GM06990 (cell line): Measurements from ENCODE around the gene KIFC1.
"Not testable (repeated sequence)": the region's sequence is repeated elsewhere in the genome, so short reads cannot be mapped to it uniquely, and the experiment has no call there.

Experiments used
- DNase-seq: peaks from one replicate; pipeline ENCODE4 v3.0.0-alpha.2; 2011; ENCODE audit not compliant: insufficient read length; ENCODE audit errors: extremely low read depth
- H3K27me3 ChIP-seq: replicated peaks from 2 replicates; pipeline ENCODE4 v1.6.0; 2011; ENCODE audit warnings: low read length; ENCODE audit not compliant: control insufficient read depth, insufficient read depth
- H3K36me3 ChIP-seq: 2 replicates; pipeline ENCODE4 v1.5.1; 2011; ENCODE audit warnings: low read length; ENCODE audit not compliant: control insufficient read depth, insufficient read depth
- H3K4me3 ChIP-seq: replicated peaks from 2 replicates; pipeline ENCODE4 v1.5.1; 2011; ENCODE audit warnings: low read depth, mild to moderate bottlenecking, control low read depth, low read length
- TF ChIP-seq, protein P1 (sequence below): IDR thresholded peaks from 2 replicates; pipeline ENCODE4 v1.5.1; 2011; ENCODE audit warnings: low read length, control low read depth, mild to moderate bottlenecking, inconsistent platforms; ENCODE audit not compliant: insufficient read depth, poor library complexity, severe bottlenecking

The KIFC1 gene, protein sequence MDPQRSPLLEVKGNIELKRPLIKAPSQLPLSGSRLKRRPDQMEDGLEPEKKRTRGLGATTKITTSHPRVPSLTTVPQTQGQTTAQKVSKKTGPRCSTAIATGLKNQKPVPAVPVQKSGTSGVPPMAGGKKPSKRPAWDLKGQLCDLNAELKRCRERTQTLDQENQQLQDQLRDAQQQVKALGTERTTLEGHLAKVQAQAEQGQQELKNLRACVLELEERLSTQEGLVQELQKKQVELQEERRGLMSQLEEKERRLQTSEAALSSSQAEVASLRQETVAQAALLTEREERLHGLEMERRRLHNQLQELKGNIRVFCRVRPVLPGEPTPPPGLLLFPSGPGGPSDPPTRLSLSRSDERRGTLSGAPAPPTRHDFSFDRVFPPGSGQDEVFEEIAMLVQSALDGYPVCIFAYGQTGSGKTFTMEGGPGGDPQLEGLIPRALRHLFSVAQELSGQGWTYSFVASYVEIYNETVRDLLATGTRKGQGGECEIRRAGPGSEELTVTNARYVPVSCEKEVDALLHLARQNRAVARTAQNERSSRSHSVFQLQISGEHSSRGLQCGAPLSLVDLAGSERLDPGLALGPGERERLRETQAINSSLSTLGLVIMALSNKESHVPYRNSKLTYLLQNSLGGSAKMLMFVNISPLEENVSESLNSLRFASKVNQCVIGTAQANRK

DNA sequence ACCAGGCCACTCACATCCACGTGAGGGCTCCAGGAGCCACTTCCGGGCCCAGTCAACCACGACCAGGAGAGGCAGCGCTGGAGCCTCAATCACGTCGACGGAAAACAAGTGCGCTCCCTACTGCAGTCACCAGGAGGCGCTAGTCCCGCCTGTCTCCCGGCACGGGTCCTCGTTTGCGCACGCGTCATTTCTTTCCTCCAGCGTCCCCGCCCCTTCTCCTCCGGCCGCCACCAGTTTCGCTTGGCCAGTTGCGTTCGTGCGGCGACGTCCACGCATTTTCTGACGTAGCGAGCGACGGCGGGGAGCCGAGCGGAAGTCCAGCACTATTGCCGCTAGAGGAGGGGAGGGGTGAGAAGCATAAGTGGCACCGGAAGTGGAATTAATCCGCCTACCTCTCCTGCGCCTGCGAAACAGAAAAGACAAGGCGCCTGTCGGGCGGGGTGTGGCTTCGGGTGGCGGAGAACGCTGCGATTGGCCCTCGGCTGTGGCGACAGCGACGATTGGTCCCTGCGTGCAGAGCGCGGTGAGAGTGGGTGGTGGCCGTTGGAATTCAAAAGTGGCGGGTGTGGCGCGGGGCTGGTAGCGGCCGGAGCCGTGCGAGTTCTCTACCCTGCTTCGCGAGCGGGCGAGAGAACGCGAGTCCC lies at the start of gene KIFC1:
Gene KIFC1, plus strand, starts transcription at position 546 of the 644 bp plus-strand sequence. CDS start 163 bp downstream, outside the sequence.
- Histone ChIP-seq H3K4me3 (peak within 1 kb of the TSS; percentile 93), H3K27me3 (no peaks in the 10 kb centered on the region), H3K36me3 (no peaks in the 10 kb centered on the region; the same call in 1 of the 2 replicates)
- TF ChIP-seq, protein P1, sequence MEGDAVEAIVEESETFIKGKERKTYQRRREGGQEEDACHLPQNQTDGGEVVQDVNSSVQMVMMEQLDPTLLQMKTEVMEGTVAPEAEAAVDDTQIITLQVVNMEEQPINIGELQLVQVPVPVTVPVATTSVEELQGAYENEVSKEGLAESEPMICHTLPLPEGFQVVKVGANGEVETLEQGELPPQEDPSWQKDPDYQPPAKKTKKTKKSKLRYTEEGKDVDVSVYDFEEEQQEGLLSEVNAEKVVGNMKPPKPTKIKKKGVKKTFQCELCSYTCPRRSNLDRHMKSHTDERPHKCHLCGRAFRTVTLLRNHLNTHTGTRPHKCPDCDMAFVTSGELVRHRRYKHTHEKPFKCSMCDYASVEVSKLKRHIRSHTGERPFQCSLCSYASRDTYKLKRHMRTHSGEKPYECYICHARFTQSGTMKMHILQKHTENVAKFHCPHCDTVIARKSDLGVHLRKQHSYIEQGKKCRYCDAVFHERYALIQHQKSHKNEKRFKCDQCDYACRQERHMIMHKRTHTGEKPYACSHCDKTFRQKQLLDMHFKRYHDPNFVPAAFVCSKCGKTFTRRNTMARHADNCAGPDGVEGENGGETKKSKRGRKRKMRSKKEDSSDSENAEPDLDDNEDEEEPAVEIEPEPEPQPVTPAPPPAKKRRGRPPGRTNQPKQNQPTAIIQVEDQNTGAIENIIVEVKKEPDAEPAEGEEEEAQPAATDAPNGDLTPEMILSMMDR, result peak; percentile 91
- DNase-seq, result peak; percentile 99

DNA sequence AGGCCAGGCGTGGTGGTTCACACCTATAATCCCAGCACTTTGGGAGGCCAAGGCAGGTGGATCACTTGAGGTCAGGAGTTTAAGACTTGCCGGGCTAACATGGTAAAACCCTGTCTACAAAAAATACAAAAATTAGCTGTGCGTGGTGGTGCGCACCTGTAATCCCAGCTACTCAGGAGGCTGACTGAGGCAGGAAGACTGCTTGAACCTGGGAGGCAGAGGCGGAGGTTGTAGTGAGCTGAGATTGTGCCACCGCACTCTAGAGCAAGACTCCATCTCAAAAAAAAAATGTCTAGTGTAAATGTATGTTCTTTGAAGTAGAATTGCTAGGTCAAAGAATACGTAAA lies 48.0 kb upstream of the KIFC1 start:
- H3K27me3 ChIP-seq, DNase-seq, H3K36me3 ChIP-seq, H3K4me3 ChIP-seq: not testable (repeated sequence)

DNA sequence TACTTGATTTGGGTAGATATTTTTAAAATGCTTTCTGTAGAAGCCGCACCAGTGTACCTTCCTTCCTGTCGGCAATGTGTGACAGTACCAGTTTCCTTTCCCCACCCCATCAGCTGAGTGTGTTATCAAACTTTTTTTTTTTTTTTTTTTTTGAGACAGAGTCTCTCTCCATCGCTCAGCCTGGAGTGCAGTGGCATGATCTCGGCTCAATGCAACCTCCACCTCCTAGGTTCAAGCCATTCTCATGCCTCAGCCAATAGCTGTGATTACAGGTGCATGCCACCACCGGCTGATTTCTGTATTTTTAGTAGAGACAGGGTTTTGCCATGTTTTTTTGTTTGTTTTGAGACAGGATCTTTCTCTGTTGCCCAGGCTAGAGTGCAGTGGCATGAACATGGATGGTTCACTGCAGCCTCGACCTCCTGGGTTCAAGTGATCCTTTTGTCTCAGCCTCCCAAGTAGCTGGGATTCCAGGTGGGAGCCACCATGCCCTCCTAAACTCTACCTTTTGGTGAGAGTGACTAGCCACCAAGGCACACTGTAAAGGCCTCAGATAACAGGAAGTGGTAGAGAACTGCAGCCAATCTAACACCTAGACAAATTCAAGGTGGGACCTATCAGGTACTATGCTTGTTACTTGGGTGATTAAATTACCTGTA lies 47.5 kb upstream of the KIFC1 start:
- no peaks in the 10 kb centered on the region for H3K36me3 ChIP-seq
- TF ChIP-seq, protein P1, result no peak
- DNase-seq, result no peak
- no peaks in the 10 kb centered on the region for H3K27me3 ChIP-seq
- H3K4me3 ChIP-seq, result no peak overlapping the region

DNA sequence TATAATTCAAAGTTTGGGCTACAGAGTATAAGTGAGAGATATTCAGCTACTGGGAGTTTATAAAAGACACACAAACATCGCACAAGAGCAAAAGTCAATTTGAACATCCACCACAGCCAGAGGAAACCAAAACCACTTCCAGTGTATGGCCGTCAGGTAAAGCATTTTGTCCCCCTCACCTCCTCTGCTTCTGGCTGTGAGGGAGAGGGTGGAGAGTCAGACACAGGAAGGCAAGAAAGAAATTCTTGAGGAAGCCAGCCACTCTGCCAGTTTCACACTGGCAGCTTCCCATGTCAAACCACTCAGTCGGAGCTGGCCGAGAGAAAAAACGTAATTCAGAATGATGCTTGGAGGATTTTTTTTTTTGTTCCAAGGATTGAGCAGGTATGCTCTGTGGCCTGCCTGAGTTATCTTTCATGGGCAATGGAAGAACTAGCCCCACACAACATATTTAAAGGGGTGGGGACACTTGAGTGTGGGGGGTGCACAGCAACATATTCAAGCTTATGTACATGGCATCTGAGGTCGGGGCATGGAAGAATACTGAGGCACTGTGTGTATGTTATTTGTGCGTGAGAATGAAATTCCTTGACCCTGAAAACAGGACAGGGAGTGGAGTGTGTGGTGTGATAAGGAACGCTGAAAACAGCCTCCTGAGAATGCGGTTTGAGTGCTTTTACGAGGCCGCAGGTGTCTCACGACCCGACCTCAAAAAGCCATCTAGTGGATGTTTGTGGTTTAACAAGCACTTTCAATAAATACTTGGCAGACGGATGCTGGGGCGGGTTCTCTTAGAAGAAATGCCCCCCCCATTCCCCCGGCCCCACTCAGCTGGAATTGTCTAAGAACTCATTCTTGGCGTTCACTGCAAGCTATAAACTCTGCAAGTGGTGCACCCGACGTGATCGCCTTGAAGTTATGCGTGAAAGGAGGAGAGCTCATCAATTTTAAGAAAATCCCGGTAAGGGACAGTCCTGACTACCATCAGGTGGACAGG lies 46.6 kb upstream of the KIFC1 start:
- TF ChIP-seq, protein P1, result peak; percentile 60
- H3K36me3 ChIP-seq, result no peaks in the 10 kb centered on the region
- H3K4me3 ChIP-seq, result peak overlapping the region; percentile 18; the same call in 1 of the 2 replicates
- DNase-seq, result no peak
- no peaks in the 10 kb centered on the region for H3K27me3 ChIP-seq

DNA sequence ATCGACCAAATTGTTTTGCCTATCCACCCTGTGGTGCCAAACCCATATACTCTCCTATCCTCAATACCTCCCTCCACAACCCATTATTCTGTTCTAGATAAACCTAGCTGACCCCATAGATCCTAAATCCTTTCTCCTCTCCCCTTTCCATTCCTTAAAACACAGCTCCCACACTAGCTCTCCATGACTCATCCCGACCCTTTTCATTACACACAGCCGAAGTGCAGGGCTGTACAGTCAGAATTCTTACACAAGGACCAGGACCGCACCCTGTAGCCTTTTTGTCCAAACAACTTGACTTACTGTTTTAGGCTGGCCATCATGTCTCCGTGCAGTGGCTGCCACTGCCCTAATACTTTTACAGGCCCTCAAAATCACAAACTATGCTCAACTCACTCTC lies 44.7 kb upstream of the KIFC1 start:
- H3K36me3 ChIP-seq, H3K4me3 ChIP-seq, DNase-seq, H3K27me3 ChIP-seq: not testable (repeated sequence)

DNA sequence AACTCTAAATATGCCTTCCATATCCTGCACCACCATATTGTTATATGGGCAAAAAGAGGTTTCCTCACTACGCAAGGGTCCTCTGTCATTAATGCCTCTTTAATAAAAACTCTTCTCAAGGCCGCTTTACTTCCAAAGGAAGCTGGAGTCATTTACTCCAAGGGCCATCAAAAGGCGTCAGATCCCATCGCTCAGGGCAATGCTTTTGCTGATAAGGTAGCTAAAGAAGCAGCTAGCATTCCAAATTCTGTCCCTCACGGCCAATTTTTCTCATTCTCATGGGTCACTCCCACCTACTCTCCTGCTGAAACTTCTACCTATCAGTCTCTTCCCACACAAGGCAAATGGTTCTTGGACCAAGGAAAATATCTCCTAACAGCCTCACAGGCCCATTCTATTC lies 43.8 kb upstream of the KIFC1 start:
- Histone ChIP-seq H3K27me3 (no peaks in the 10 kb centered on the region), H3K4me3 (no peak overlapping the region), H3K36me3 (no peaks in the 10 kb centered on the region)
- no peak for DNase-seq
- TF ChIP-seq, protein P1, result no peak

DNA sequence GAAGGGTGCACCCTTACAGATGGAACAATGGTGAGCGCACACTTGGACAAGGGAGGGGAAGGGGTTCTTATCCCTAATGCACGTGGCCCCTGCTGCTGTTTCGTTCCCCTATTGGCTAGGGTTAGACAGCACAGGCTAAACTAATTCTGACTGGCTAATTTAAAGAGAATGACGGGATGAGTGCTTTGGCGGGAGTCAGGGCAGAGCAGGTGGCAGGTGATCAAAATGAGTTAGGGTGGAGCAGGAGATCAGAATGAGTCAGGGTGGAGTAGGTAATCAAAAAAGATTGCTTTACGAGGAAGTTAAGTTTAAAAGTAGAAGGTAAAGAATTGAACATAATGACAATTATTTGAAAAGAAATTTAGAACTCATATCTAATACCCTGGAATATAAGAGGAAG lies 35.8 kb upstream of the KIFC1 start:
- H3K36me3 ChIP-seq, H3K27me3 ChIP-seq, DNase-seq, H3K4me3 ChIP-seq: not testable (repeated sequence)
